ENCODE measurements around the gene ACSS1.

Gene ACSS1

GRCh38 chr20:25058051-25058846, at the start of gene ACSS1:
TSS of gene ACSS1 (minus strand) at chr20:25058139. CDS start at chr20:25058102, 37 bp downstream.
- Histone ChIP-seq H3K36me3 (ENCODE audit: insufficient read depth, low read length) (no peaks in the 10 kb centered on the region), H3K9me3 (ENCODE audit: control insufficient read depth, insufficient read depth, low read length) (no peaks in the 10 kb centered on the region), H3K9ac (ENCODE audit: low read depth, low read length) (peak within 1 kb of the TSS; percentile 51), H3K4me1 (ENCODE audit: insufficient read depth, low read length) (no peaks in the 10 kb centered on the region)

DNA sequence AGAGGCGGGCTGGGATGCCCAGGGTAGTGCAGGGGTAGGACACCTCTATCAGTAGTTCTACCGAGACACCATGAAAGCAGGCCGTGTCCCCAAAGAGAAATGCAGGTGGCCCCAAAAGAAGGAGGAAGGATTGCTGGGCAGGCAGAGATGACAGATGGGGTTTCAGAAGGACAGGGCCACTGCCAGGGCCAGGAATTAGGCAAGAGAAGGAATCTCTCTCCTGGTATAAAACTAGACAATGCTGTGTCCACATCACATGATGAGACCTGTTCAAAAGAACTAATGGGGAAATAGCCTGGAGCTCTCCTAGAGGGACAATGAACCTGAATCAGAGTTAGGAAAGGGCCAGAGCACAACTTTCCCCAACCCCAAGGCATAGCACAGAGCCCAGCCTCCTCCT, 45.6 kb upstream of the ACSS1 start:
- H3K9me3 ChIP-seq (ENCODE audit: control insufficient read depth, insufficient read depth, low read length) = no peaks in the 10 kb centered on the region
- H3K4me1 ChIP-seq (ENCODE audit: insufficient read depth, low read length) = no peaks in the 10 kb centered on the region
- H3K36me3 ChIP-seq (ENCODE audit: insufficient read depth, low read length) = no peaks in the 10 kb centered on the region
- H3K9ac ChIP-seq (ENCODE audit: low read depth, low read length) = no peak overlapping the region

DNA sequence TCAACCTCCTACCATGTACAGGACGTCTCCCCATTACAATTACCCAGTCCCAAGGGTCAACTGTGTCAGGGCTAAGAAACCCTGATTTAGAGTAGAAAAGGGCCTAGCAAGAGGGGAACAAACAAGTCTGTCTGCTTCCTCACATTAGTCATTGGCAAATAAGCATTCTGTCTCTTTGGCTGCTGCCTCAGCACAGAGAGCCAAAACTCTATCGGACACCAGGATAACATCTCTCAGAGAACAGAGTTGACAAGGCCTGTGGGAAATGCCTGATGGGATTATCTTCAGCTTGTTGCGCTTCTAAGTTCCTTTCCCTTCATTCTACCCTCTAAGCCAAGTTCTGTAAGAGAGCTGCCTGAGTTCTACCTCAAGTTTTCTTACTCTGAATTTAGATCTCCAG, 43.0 kb upstream of the ACSS1 start:
- no peaks in the 10 kb centered on the region for H3K4me1 ChIP-seq (ENCODE audit: insufficient read depth, low read length)
- no peaks in the 10 kb centered on the region for H3K36me3 ChIP-seq (ENCODE audit: insufficient read depth, low read length)
- no peak overlapping the region for H3K9ac ChIP-seq (ENCODE audit: low read depth, low read length)
- no peaks in the 10 kb centered on the region for H3K9me3 ChIP-seq (ENCODE audit: control insufficient read depth, insufficient read depth, low read length)

- Histone ChIP-seq H3K4me1 (ENCODE audit: insufficient read depth, low read length) (no peaks in the 10 kb centered on the region), H3K36me3 (ENCODE audit: insufficient read depth, low read length) (no peaks in the 10 kb centered on the region), H3K9ac (ENCODE audit: low read depth, low read length) (no peak overlapping the region), H3K9me3 (ENCODE audit: control insufficient read depth, insufficient read depth, low read length) (no peaks in the 10 kb centered on the region)
These were observed 41.7 kb upstream of the ACSS1 start for GRCh38 chr20:25099601-25100140.

GRCh38 chr20:25097498-25097897, 39.6 kb upstream of the ACSS1 start:
- no peak overlapping the region for H3K9ac ChIP-seq (ENCODE audit: low read depth, low read length)

DNA sequence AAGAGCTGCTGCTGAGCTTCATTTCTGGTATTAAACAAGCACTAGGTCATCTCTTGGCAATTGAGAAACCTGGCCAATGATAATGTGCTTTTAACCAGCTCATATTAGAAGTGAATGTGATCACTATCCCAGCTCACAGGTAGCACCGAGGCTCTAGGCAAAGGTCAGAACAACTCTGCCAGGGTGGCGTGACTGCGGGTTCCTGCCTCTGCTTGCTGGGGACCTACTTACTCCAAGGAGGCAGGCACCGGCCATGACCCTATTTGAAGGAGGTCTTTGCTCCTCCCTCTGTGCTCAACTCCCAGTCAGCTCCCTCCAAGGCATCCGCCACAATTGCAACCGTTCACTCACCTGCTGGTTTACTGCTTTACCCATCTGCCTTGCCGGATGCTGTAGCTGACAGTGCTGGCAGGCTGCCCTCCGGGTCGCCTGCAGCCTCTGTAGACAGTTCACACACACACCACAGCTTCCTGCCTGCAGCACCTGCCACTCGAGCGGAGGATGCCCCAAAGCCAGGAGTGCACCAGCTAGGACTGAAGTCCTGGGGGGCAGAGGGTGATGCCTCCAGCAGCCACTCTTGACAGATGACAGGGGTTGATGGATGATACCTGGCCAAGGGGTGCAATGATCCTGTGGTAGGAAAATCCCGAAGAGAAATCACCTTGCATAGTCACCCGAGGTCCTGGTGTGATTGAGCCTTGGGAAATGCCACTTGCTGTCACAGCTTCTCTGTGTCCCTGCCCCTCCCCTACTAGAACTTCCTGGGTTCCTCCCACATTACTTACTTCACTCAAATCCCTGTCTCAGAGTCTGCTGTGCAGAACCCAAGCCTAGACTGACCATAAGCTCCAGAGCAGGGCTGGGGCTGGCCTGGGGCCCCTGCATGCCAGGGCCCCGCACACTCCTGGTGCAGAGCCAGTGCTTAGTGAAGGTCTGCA, 32.8 kb upstream of the ACSS1 start:
- no peak overlapping the region for H3K9ac ChIP-seq (ENCODE audit: low read depth, low read length)
- H3K9me3 ChIP-seq (ENCODE audit: control insufficient read depth, insufficient read depth, low read length) = no peaks in the 10 kb centered on the region
- H3K4me1 ChIP-seq (ENCODE audit: insufficient read depth, low read length) = no peaks in the 10 kb centered on the region
- no peaks in the 10 kb centered on the region for H3K36me3 ChIP-seq (ENCODE audit: insufficient read depth, low read length)

More at GRCh38 chr20:25097498-25097897, 39.6 kb upstream of the ACSS1 start:
- Histone ChIP-seq H3K36me3 (ENCODE audit: insufficient read depth, low read length) (no peaks in the 10 kb centered on the region), H3K4me1 (ENCODE audit: insufficient read depth, low read length) (no peaks in the 10 kb centered on the region), H3K9me3 (ENCODE audit: control insufficient read depth, insufficient read depth, low read length) (no peaks in the 10 kb centered on the region)

DNA sequence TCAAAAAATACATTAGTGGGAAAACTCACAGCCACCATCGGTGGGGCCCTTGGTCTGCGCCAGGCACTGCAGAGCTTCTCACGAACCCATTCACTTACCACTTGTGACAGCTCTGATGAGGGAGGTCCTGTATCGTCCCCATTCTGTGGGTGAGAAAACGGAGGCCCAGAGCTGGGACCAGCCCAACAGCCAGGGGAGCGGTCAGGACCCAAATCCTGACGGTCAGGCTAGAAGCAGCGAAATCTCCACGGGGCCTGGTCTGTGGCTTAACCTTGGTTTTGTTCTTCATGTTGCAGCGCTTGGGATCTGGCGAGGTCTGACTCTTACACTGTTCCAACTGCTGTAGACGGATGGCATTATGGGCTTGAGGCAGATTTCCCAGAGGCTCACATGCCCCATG, 31.7 kb upstream of the ACSS1 start:
- Histone ChIP-seq H3K4me1 (ENCODE audit: insufficient read depth, low read length) (no peaks in the 10 kb centered on the region), H3K36me3 (ENCODE audit: insufficient read depth, low read length) (no peaks in the 10 kb centered on the region), H3K9me3 (ENCODE audit: control insufficient read depth, insufficient read depth, low read length) (no peaks in the 10 kb centered on the region)

GRCh38 chr20:25089096-25089495, 31.2 kb upstream of the ACSS1 start:
- Histone ChIP-seq H3K4me1 (ENCODE audit: insufficient read depth, low read length) (no peaks in the 10 kb centered on the region), H3K9ac (ENCODE audit: low read depth, low read length) (no peak overlapping the region), H3K36me3 (ENCODE audit: insufficient read depth, low read length) (no peaks in the 10 kb centered on the region), H3K9me3 (ENCODE audit: control insufficient read depth, insufficient read depth, low read length) (no peaks in the 10 kb centered on the region)

More for the DNA sequence above, 31.7 kb upstream of the ACSS1 start:
- H3K9ac ChIP-seq (ENCODE audit: low read depth, low read length) = no peak overlapping the region

GRCh38 chr20:25088267-25088666, 30.3 kb upstream of the ACSS1 start:
- Histone ChIP-seq H3K9ac (ENCODE audit: low read depth, low read length) (no peak overlapping the region), H3K4me1 (ENCODE audit: insufficient read depth, low read length) (no peaks in the 10 kb centered on the region), H3K9me3 (ENCODE audit: control insufficient read depth, insufficient read depth, low read length) (no peaks in the 10 kb centered on the region), H3K36me3 (ENCODE audit: insufficient read depth, low read length) (no peaks in the 10 kb centered on the region)

DNA sequence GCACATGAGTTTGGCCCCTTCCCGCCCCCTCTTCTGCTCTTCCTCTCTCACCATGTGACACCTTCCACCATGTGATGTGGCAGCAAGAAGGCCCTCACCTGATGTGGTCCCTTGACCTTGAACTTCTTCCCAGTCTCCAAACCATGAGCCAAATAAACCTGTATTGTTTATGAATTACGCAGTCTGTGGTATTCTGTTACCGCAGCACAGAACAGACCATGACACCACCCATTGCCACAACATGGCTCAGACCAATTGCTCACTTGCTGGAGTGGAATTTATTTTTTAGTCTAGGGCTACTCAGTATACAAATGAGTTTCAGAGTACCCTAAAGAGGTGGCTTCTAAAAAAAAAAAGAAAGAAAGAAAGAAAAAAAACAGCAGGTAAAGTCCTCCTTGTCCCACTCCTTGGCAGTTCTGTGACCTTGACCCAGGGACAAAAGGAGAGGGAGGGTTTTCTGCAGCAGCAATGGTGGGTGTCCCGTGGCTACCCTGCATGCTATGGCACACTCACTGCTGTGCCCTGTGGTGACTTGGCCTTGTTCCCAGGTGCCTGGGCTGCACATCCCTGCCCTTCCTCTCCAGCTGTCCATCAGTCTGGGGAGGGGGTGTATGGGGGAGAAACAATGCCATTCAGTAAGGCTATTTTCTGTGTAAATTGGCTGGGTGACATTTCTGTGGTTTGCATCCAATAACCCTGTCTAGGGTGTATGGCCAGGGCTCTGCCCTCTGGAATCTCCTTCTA, 29.4 kb upstream of the ACSS1 start:
- Histone ChIP-seq H3K36me3 (ENCODE audit: insufficient read depth, low read length) (no peaks in the 10 kb centered on the region), H3K4me1 (ENCODE audit: insufficient read depth, low read length) (no peaks in the 10 kb centered on the region), H3K9me3 (ENCODE audit: control insufficient read depth, insufficient read depth, low read length) (no peaks in the 10 kb centered on the region), H3K9ac (ENCODE audit: low read depth, low read length) (no peak overlapping the region)

GRCh38 chr20:25085756-25086495, 28.0 kb upstream of the ACSS1 start:
- Histone ChIP-seq H3K9me3 (ENCODE audit: control insufficient read depth, insufficient read depth, low read length) (no peaks in the 10 kb centered on the region), H3K4me1 (ENCODE audit: insufficient read depth, low read length) (no peaks in the 10 kb centered on the region), H3K36me3 (ENCODE audit: insufficient read depth, low read length) (no peaks in the 10 kb centered on the region), H3K9ac (ENCODE audit: low read depth, low read length) (no peak overlapping the region)

DNA sequence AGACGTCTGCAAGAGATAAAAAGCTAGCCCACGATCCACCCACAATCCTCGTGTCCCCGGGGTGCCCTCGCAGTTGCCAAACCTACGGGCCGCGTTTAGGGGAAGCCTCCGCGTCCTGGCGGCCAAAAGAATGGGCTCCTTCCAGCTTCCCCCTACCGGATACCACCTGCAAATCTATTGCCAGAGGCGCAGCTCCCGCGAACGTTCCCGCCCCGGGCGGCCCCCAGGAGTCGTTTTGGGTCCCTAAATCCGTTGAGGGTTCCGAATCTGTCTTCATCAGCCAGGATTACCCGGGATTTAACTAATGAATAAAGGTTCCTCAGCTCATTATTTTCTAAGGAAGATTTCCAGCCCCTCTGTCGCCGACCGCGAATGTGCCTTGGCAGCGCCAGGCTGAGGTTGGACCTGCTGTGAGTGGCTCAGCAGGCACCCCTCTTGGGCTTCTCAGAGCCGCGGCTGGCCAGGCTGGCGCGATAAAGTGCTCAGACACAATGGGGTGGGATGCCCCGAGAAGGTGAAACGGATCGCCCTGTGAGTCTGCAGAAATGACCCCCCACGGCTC, 26.8 kb upstream of the ACSS1 start:
- Histone ChIP-seq H3K4me1 (ENCODE audit: insufficient read depth, low read length) (no peaks in the 10 kb centered on the region), H3K9ac (ENCODE audit: low read depth, low read length) (no peak overlapping the region; the same call in 1 of the 2 replicates), H3K9me3 (ENCODE audit: control insufficient read depth, insufficient read depth, low read length) (no peaks in the 10 kb centered on the region), H3K36me3 (ENCODE audit: insufficient read depth, low read length) (no peaks in the 10 kb centered on the region)
